GM19395 (cell line): ENCODE measurements around the gene CIRBP.
A peak's percentile ranks its signal among the peaks of the same experiment; 100 is the strongest.
"Not testable (repeated sequence)": the region's sequence is repeated elsewhere in the genome, so short reads cannot be mapped to it uniquely, and the experiment has no call there.

Experiments used
- ATAC-seq: cut with Tn5 transposase; IDR thresholded peaks from one replicate; pipeline ENCODE4 v1.9.1; 2021; ENCODE audit warnings: mild to moderate bottlenecking, moderate library complexity; ENCODE audit not compliant: unreplicated experiment

The CIRBP gene

GRCh38 chr19:1243768-1244692 lies 25.1 kb upstream of the CIRBP start:
- no peak for ATAC-seq

GRCh38 chr19:1244693-1245451 lies 24.3 kb upstream of the CIRBP start:
- ATAC-seq: no peak

- ATAC-seq: no peak
These were observed 23.5 kb upstream of the CIRBP start for GRCh38 chr19:1245494-1246264.

GRCh38 chr19:1246265-1247087 lies 22.7 kb upstream of the CIRBP start:
- ATAC-seq: not testable (repeated sequence)

GRCh38 chr19:1247748-1248138 lies 21.4 kb upstream of the CIRBP start:
- no peak for ATAC-seq

GRCh38 chr19:1248139-1248785 lies 20.9 kb upstream of the CIRBP start, which contains the start of gene MIDN:
MIDN (plus strand) TSS chr19:1248583; CDS start chr19:1250297, 1,714 bp downstream.
- ATAC-seq: peak; percentile 20

- peak; percentile 18 for ATAC-seq
These were observed 20.3 kb upstream of the CIRBP start for GRCh38 chr19:1248786-1249297.

- peak; percentile 49 for ATAC-seq
These were observed 19.7 kb upstream of the CIRBP start for GRCh38 chr19:1249298-1249989.

- no peak for ATAC-seq
These were observed 19.1 kb upstream of the CIRBP start for GRCh38 chr19:1249990-1250436.

GRCh38 chr19:1250437-1251260 lies 18.5 kb upstream of the CIRBP start:
- ATAC-seq: no peak

GRCh38 chr19:1251330-1252220 lies 17.6 kb upstream of the CIRBP start:
- no peak for ATAC-seq

- no peak for ATAC-seq
These were observed 16.8 kb upstream of the CIRBP start for GRCh38 chr19:1252221-1252820.

- ATAC-seq: no peak
These were observed 16.2 kb upstream of the CIRBP start for GRCh38 chr19:1252821-1253513.

- ATAC-seq: no peak
These were observed 15.5 kb upstream of the CIRBP start for GRCh38 chr19:1253514-1254080.

GRCh38 chr19:1254081-1254527 lies 15.0 kb upstream of the CIRBP start:
- ATAC-seq: no peak
